ENCODE results near the gene NOS3. TPM values are rescaled to one million over a fixed set of nuclear protein-coding genes. Genes with fewer than 3 reads are reported as not detected.

NOS3 gene
- total and polyA plus RNA-seq, 9 of the 15 experiments (the other 6 are each of a cell fraction or from before 2014, with no cell fraction given), result 1.1 to 121 (median 23.6) TPM

DNA sequence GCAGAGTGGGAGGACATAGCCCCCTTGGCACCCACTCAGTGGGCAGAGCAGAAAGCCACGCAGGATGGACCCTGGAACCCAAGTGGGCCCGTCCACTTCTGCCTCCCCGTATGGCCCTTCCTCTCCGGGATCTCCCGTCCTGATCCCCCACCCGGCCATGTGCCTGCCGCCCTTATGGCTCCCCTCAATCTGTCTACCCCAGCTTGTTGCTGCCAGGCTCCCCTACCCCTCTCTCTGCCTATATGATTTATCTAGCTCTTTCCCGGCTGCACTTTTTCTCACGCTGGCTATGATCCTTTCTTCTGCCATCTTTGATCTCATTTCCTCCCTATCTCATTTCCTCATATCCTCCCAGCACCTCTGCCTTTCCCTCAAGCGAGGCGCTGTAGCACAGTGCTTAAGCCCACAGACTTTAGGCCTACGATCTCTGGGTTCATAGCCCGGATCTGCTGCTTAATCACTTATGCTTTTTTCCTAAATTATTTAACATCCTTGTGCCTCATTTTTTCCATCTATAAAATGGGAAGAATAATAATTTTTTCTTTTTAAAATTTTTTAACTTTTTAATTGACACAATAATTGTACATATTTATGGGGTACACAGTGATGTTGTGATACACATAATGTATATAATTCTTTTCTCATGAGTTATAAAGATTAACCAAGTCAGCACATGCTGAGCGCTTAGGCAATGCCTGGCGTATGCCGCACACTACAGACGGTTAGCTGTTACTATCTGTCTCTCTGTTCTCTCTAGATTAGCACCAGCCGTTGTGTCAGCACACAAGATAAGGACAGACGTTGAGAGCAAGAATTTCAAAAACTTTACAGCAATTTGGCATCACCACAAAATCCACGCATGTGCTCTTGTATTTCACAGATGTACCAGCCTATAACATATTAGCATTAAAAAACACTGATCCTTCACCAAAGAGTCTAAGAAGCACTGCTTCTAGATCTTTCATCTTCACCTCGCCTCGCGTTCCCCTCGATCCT is 30.8 kb upstream of the NOS3 start (continued):
- TF ChIP-seq ARID2 (IDR thresholded peaks at IDR 0.05) (peak; percentile 34; the same call in 1 of the 2 replicates), MAZ (CRISPR knock-in tag; conservative IDR thresholded peaks at IDR 0.05 in 1 of 2, IDR thresholded peaks at IDR 0.05 in 1 of 2) (peak; percentile 38 to 76), DIDO1 (tag; IDR thresholded peaks at IDR 0.05; ENCODE audit: low read depth) (peak; percentile 77), TOE1 (IDR thresholded peaks at IDR 0.05; ENCODE audit: borderline replicate concordance) (peak; percentile 69; the same call in 1 of the 2 replicates), TOE1 (CRISPR knock-in tag; IDR thresholded peaks at IDR 0.05; ENCODE audit: borderline replicate concordance, low read depth) (no peak; the same call in 1 of the 2 replicates), RB1 (IDR thresholded peaks at IDR 0.05; ENCODE audit: low read depth) (no peak; the same call in 1 of the 2 replicates), PHF21A (IDR thresholded peaks at IDR 0.05; ENCODE audit: borderline replicate concordance, low read depth) (no peak), DACH1 (IDR thresholded peaks at IDR 0.05; ENCODE audit: partially characterized antibody) (peak; percentile 71), KLF13 (tag; IDR thresholded peaks at IDR 0.05; ENCODE audit: borderline replicate concordance, low read depth) (peak; percentile 51; the same call in 1 of the 2 replicates), PPARD (CRISPR knock-in tag; IDR thresholded peaks at IDR 0.05) (no peak), HLTF (IDR thresholded peaks at IDR 0.05) (peak; percentile 71), ZBTB7A (IDR thresholded peaks at IDR 0.05; ENCODE audit: borderline replicate concordance, control insufficient read depth, low read depth, low read length) (no peak), ZNF778 (CRISPR knock-in tag; IDR thresholded peaks at IDR 0.05) (no peak), ZZZ3 (IDR thresholded peaks at IDR 0.05) (no peak), TBP (optimal IDR thresholded peaks at IDR 0.05; ENCODE audit: low read depth, low read length) (peak; percentile 72), PHTF2 (CRISPR knock-in tag; IDR thresholded peaks at IDR 0.05) (0 out of 2 replicates have a peak, but pooled peaks have one; percentile 77), ILK (tag; IDR thresholded peaks at IDR 0.05; ENCODE audit: borderline replicate concordance, low read depth) (no peak)
- TF ChIP-seq, protein P1, sequence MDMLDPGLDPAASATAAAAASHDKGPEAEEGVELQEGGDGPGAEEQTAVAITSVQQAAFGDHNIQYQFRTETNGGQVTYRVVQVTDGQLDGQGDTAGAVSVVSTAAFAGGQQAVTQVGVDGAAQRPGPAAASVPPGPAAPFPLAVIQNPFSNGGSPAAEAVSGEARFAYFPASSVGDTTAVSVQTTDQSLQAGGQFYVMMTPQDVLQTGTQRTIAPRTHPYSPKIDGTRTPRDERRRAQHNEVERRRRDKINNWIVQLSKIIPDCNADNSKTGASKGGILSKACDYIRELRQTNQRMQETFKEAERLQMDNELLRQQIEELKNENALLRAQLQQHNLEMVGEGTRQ (CRISPR knock-in tag; IDR thresholded peaks at IDR 0.05), result no peak
- TF ChIP-seq, protein P2, sequence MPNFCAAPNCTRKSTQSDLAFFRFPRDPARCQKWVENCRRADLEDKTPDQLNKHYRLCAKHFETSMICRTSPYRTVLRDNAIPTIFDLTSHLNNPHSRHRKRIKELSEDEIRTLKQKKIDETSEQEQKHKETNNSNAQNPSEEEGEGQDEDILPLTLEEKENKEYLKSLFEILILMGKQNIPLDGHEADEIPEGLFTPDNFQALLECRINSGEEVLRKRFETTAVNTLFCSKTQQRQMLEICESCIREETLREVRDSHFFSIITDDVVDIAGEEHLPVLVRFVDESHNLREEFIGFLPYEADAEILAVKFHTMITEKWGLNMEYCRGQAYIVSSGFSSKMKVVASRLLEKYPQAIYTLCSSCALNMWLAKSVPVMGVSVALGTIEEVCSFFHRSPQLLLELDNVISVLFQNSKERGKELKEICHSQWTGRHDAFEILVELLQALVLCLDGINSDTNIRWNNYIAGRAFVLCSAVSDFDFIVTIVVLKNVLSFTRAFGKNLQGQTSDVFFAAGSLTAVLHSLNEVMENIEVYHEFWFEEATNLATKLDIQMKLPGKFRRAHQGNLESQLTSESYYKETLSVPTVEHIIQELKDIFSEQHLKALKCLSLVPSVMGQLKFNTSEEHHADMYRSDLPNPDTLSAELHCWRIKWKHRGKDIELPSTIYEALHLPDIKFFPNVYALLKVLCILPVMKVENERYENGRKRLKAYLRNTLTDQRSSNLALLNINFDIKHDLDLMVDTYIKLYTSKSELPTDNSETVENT (CRISPR knock-in tag; IDR thresholded peaks at IDR 0.05), result 0 out of 2 replicates have a peak, but pooled peaks have one; percentile 35
- TF ChIP-seq, protein P3, sequence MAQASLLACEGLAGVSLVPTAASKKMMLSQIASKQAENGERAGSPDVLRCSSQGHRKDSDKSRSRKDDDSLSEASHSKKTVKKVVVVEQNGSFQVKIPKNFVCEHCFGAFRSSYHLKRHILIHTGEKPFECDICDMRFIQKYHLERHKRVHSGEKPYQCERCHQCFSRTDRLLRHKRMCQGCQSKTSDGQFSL (CRISPR knock-in tag; IDR thresholded peaks at IDR 0.05), result peak; percentile 1; the same call in 1 of the 2 replicates
- TF ChIP-seq, protein P3 (tag; IDR thresholded peaks at IDR 0.05), result peak in 1 of 2 experiments; percentile 85; a peak in 2 of 4 replicates

All from K562 (cell line).